ENCODE results near the gene WDR35.

Gene WDR35

GRCh38 chr2:19875280-19875679, 114.6 kb downstream of the WDR35 start:
- Histone ChIP-seq H3K27ac (no peak overlapping the region), H3K4me1 (ENCODE audit: control insufficient read depth in 1 of 2, insufficient read depth in 1 of 2, low read depth in 1 of 2, low read length in 1 of 2) (no peaks in the 10 kb centered on the region), H3K9me3 (no peaks in the 10 kb centered on the region), H3K36me3 (peaks cover 14% of the 10 kb centered on the region), H3K4me3 (ENCODE audit: low read depth in 1 of 2, low read length in 1 of 2) (no peak overlapping the region), H3K27me3 (no peaks in the 10 kb centered on the region)
- no peak for TF ChIP-seq CTCF (IDR thresholded peaks at IDR 0.05)

GRCh38 chr2:19874726-19875125, 115.2 kb downstream of the WDR35 start:
- Histone ChIP-seq H3K27ac (no peak overlapping the region), H3K27me3 (no peaks in the 10 kb centered on the region), H3K9me3 (no peaks in the 10 kb centered on the region), H3K4me3 (ENCODE audit: low read depth in 1 of 2, low read length in 1 of 2) (no peak overlapping the region), H3K36me3 (peaks cover 14% of the 10 kb centered on the region), H3K4me1 (ENCODE audit: control insufficient read depth in 1 of 2, insufficient read depth in 1 of 2, low read depth in 1 of 2, low read length in 1 of 2) (no peaks in the 10 kb centered on the region)
- no peak for TF ChIP-seq CTCF (IDR thresholded peaks at IDR 0.05)

- no peak overlapping the region for H3K4me3 ChIP-seq (ENCODE audit: low read depth in 1 of 2, low read length in 1 of 2)
- TF ChIP-seq CTCF (IDR thresholded peaks at IDR 0.05), result no peak
- no peaks in the 10 kb centered on the region for H3K9me3 ChIP-seq
- no peak overlapping the region for H3K27ac ChIP-seq
- peaks cover 11% of the 10 kb centered on the region for H3K27me3 ChIP-seq
- H3K36me3 ChIP-seq, result peaks cover 14% of the 10 kb centered on the region
- peaks cover 5 to 13% of the 10 kb centered on the region in 2 experiments for H3K4me1 ChIP-seq (ENCODE audit: control insufficient read depth in 1 of 2, insufficient read depth in 1 of 2, low read depth in 1 of 2, low read length in 1 of 2)
Observed at GRCh38 chr2:19873014-19873413, 116.9 kb downstream of the WDR35 start.

- Histone ChIP-seq H3K4me3 (ENCODE audit: low read depth in 1 of 2, low read length in 1 of 2) (no peak overlapping the region), H3K36me3 (peaks cover 14% of the 10 kb centered on the region), H3K9me3 (no peaks in the 10 kb centered on the region), H3K27me3 (peaks cover 18% of the 10 kb centered on the region), H3K4me1 (ENCODE audit: control insufficient read depth in 1 of 2, insufficient read depth in 1 of 2, low read depth in 1 of 2, low read length in 1 of 2) (peaks cover 7 to 13% of the 10 kb centered on the region in 2 experiments), H3K27ac (no peak overlapping the region)
- no peak for TF ChIP-seq CTCF (IDR thresholded peaks at IDR 0.05)
Observed at GRCh38 chr2:19872302-19872701, 117.6 kb downstream of the WDR35 start.

DNA sequence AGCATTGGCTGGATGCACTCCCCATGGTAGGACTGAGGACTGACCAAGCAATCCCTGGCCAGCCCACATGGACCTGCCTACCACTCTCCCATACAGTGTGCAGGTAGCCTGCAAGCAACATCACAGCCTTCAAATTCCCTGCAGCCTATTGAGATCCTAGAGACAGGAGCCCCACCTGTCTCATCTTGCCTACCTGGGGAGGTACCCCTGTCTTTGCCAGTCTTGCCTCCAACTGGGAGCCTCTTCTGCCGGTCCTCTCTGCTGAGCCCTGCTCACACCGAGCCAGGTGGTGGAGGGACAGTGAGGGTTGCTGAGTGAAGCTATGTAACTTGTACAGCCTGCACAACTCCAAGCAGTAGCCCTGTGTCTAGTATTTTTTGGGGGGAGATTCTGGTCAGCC, 118.1 kb downstream of the WDR35 start:
- peaks cover 7 to 13% of the 10 kb centered on the region in 2 experiments for H3K4me1 ChIP-seq (ENCODE audit: control insufficient read depth in 1 of 2, insufficient read depth in 1 of 2, low read depth in 1 of 2, low read length in 1 of 2)
- no peak overlapping the region for H3K27ac ChIP-seq
- peaks cover 23% of the 10 kb centered on the region for H3K27me3 ChIP-seq
- peaks cover 14% of the 10 kb centered on the region for H3K36me3 ChIP-seq
- no peak overlapping the region for H3K4me3 ChIP-seq (ENCODE audit: low read depth in 1 of 2, low read length in 1 of 2)
- H3K9me3 ChIP-seq, result no peaks in the 10 kb centered on the region
- TF ChIP-seq CTCF (IDR thresholded peaks at IDR 0.05), result no peak

- TF ChIP-seq CTCF (IDR thresholded peaks at IDR 0.05), result no peak
- no peaks in the 10 kb centered on the region for H3K9me3 ChIP-seq
- H3K27ac ChIP-seq, result no peak overlapping the region
Observed at GRCh38 chr2:19870792-19871191, 119.1 kb downstream of the WDR35 start.

More at GRCh38 chr2:19870792-19871191, 119.1 kb downstream of the WDR35 start:
- H3K36me3 ChIP-seq, result peaks cover 10% of the 10 kb centered on the region
- peaks cover 24% of the 10 kb centered on the region for H3K27me3 ChIP-seq
- no peak overlapping the region for H3K4me3 ChIP-seq (ENCODE audit: low read depth in 1 of 2, low read length in 1 of 2)
- peaks cover 7 to 13% of the 10 kb centered on the region in 2 experiments for H3K4me1 ChIP-seq (ENCODE audit: control insufficient read depth in 1 of 2, insufficient read depth in 1 of 2, low read depth in 1 of 2, low read length in 1 of 2)
